ENCODE results near the gene SDCBP2. TPM values are rescaled to one million over a fixed set of nuclear protein-coding genes. Genes with fewer than 3 reads are reported as not detected.

Gene SDCBP2
- total RNA-seq, 1 experiment from 2014 or later, result 1.9 TPM

DNA sequence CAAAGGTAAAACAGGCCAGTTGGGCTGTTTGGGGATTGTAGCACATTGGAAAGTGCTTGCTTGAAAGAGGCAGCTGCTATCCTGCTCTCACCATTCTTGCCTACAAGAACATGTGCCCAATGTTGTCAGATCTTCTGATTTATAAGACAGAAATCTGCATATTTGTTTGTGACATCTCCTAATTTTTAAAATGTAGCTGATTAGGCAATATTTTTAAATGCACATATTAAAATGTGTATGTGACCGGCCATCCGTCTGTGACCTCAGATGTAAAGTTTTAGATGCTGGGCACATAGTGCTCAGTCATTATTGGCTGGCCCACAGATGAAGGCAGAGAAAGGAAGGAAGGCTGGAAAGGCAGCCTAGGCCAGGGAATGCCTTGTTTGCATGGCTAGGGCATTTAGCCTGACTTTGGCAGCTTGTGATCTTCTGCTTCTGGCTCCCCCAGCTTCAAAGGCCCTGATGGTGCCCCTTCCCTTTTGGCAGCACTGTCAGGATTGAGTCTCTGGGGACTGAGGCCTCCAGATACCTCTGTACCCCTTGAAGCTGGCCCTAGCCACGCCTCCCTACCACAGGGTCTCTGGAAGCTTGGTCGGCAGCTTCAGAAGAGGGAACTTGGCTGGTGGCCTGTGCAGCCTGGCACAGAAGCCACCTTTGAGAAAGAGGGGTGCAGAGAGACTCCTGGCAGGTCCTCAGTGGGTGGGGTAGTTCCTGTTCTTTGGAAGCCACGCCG is 56.4 kb downstream of the SDCBP2 start:
- no peak overlapping the region for H2BK5ac ChIP-seq (ENCODE audit: insufficient read length, low read length)
- no peak overlapping the region for H3K9ac ChIP-seq (ENCODE audit: extremely low read depth, insufficient read length, low read length)
- H2BK120ac ChIP-seq (ENCODE audit: low read depth, low read length, poor library complexity, severe bottlenecking), result no peak overlapping the region
- no peak overlapping the region for H4K8ac ChIP-seq (replicated peaks; ENCODE audit: insufficient read length, low read depth, low read length)
- H3K4me1 ChIP-seq (ENCODE audit: insufficient read depth, low read length), result no peaks in the 10 kb centered on the region
- H2BK20ac ChIP-seq (ENCODE audit: low read depth, low read length, poor library complexity, severe bottlenecking), result no peak overlapping the region
- TF ChIP-seq, protein P1, sequence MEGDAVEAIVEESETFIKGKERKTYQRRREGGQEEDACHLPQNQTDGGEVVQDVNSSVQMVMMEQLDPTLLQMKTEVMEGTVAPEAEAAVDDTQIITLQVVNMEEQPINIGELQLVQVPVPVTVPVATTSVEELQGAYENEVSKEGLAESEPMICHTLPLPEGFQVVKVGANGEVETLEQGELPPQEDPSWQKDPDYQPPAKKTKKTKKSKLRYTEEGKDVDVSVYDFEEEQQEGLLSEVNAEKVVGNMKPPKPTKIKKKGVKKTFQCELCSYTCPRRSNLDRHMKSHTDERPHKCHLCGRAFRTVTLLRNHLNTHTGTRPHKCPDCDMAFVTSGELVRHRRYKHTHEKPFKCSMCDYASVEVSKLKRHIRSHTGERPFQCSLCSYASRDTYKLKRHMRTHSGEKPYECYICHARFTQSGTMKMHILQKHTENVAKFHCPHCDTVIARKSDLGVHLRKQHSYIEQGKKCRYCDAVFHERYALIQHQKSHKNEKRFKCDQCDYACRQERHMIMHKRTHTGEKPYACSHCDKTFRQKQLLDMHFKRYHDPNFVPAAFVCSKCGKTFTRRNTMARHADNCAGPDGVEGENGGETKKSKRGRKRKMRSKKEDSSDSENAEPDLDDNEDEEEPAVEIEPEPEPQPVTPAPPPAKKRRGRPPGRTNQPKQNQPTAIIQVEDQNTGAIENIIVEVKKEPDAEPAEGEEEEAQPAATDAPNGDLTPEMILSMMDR (conservative IDR thresholded peaks at IDR 0.05), result no peak
- H2AK5ac ChIP-seq (ENCODE audit: insufficient read length, low read length), result no peak overlapping the region
- H3K18ac ChIP-seq (ENCODE audit: insufficient read length, low read depth, low read length), result no peak overlapping the region
- H3K4me2 ChIP-seq (ENCODE audit: insufficient read depth, insufficient read length, low read length), result no peak overlapping the region
- no peak overlapping the region for H2BK12ac ChIP-seq (ENCODE audit: insufficient read length, low read depth, low read length)
- no peak overlapping the region for H2AFZ ChIP-seq (ENCODE audit: low read length)
- no peaks in the 10 kb centered on the region for H3K27me3 ChIP-seq (ENCODE audit: insufficient read depth, low read length)
- H3K27ac ChIP-seq (ENCODE audit: insufficient read length, low read depth, low read length), result no peak overlapping the region
- H3K23me2 ChIP-seq (ENCODE audit: insufficient read length, low read depth, low read length, poor library complexity, severe bottlenecking), result no peaks in the 10 kb centered on the region
- H3T11ph ChIP-seq (ENCODE audit: low read length), result no peak overlapping the region
- Mint-ChIP-seq H3K4me1 (peaks cover 2 to 5% of the 10 kb centered on the region in 2 experiments; a peak in 3 of 4 replicates), H3K36me3 (ENCODE audit: insufficient read depth in 1 of 3, low read depth in 3 of 3) (no peaks in the 10 kb centered on the region), H3K9me3 (no peaks in the 10 kb centered on the region), H3K27me3 (ENCODE audit: low read depth) (peaks cover 8% of the 10 kb centered on the region), H3K4me3 (no peak overlapping the region), H3K27ac (no peak overlapping the region)
- no peak overlapping the region for H4K91ac ChIP-seq (ENCODE audit: insufficient read length, low read depth, low read length)
- H3K9me3 ChIP-seq (ENCODE audit: control insufficient read depth, low read depth, low read length), result no peaks in the 10 kb centered on the region
- H3K14ac ChIP-seq (ENCODE audit: insufficient read depth, low read length), result no peak overlapping the region; the same call in 1 of the 2 replicates
- no peak overlapping the region for H2BK15ac ChIP-seq (ENCODE audit: low read depth, low read length)
- no peak overlapping the region for H3K56ac ChIP-seq (ENCODE audit: insufficient read length, low read depth, low read length)
- no CpG with 5 or more reads among the region's 6 CpGs for WGBS (ENCODE audit: extremely low coverage, insufficient read length, low lambda C conversion rate)
- H4K5ac ChIP-seq (ENCODE audit: insufficient read length, low read depth, low read length), result no peak overlapping the region
- H4K20me1 ChIP-seq (ENCODE audit: control insufficient read depth, insufficient read depth, insufficient read length), result peaks cover 2% of the 10 kb centered on the region
- H3K79me2 ChIP-seq (ENCODE audit: insufficient read depth, low read length), result no peaks in the 10 kb centered on the region
- H3K79me1 ChIP-seq (ENCODE audit: insufficient read depth, low read depth, low read length, poor library complexity, severe bottlenecking), result no peaks in the 10 kb centered on the region
- H3K4ac ChIP-seq (ENCODE audit: low read depth, low read length), result no peak overlapping the region
- no peak for DNase-seq
- no peak overlapping the region for H3K23ac ChIP-seq (ENCODE audit: insufficient read length, low read depth, low read length)

Measured in H9 (cell line).